Measurements from ENCODE around the gene COL21A1. TPM values are rescaled to one million over a fixed set of nuclear protein-coding genes. Genes with fewer than 3 reads are reported as not detected.

Gene COL21A1
- total RNA-seq, 1 experiment from 2014 or later: 3.3 TPM

DNA sequence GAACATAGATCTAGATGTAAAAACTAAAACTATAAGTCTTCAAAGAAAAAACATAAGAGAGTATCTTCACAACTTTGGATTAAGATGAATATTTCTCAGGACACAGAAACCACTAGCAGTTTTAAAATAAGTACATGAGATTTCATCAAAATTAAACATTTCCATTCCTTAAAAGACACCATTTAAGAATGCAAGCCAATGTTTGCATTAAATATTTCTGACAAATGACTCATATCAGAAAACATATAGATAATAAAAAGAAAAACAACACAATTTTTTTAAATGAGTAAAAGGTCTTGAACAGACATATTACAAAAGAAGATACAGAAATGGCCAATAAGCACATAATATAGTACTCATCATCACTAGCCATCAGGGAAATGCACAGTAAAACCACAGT lies 59.7 kb downstream of the COL21A1 start:
- no TSS peak for BruUV-seq (replicated peaks)
- POLR2A ChIA-PET: no interaction called here
- H3K4me1 ChIP-seq (ENCODE audit: control insufficient read depth, insufficient read depth, low read length): no peaks in the 10 kb centered on the region
- peaks cover 3% of the 10 kb centered on the region; the same call in 1 of the 2 replicates for H3K9me3 ChIP-seq (ENCODE audit: control insufficient read depth, insufficient read depth, low read depth, low read length)
- H3K4me3 ChIP-seq (ENCODE audit: low read depth in 2 of 2, low read length in 2 of 2): no peak overlapping the region
- CTCF ChIA-PET: no interaction called here
- intact Hi-C loops (cut with micrococcal nuclease; ENCODE audit: unreplicated experiment) (no loop called here), in situ Hi-C loops (cut with HindIII; ENCODE audit: low pct_unique_long_range_greater_than_20kb, low sequenced_read_pairs) (no loop called here)
- no peak for TF ChIP-seq TCF7L2 (IDR thresholded peaks at IDR 0.05; ENCODE audit: low read depth, low read length)
- TF ChIP-seq, protein P1, sequence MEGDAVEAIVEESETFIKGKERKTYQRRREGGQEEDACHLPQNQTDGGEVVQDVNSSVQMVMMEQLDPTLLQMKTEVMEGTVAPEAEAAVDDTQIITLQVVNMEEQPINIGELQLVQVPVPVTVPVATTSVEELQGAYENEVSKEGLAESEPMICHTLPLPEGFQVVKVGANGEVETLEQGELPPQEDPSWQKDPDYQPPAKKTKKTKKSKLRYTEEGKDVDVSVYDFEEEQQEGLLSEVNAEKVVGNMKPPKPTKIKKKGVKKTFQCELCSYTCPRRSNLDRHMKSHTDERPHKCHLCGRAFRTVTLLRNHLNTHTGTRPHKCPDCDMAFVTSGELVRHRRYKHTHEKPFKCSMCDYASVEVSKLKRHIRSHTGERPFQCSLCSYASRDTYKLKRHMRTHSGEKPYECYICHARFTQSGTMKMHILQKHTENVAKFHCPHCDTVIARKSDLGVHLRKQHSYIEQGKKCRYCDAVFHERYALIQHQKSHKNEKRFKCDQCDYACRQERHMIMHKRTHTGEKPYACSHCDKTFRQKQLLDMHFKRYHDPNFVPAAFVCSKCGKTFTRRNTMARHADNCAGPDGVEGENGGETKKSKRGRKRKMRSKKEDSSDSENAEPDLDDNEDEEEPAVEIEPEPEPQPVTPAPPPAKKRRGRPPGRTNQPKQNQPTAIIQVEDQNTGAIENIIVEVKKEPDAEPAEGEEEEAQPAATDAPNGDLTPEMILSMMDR (IDR thresholded peaks at IDR 0.05): no peak
- TF ChIP-seq, protein P2, sequence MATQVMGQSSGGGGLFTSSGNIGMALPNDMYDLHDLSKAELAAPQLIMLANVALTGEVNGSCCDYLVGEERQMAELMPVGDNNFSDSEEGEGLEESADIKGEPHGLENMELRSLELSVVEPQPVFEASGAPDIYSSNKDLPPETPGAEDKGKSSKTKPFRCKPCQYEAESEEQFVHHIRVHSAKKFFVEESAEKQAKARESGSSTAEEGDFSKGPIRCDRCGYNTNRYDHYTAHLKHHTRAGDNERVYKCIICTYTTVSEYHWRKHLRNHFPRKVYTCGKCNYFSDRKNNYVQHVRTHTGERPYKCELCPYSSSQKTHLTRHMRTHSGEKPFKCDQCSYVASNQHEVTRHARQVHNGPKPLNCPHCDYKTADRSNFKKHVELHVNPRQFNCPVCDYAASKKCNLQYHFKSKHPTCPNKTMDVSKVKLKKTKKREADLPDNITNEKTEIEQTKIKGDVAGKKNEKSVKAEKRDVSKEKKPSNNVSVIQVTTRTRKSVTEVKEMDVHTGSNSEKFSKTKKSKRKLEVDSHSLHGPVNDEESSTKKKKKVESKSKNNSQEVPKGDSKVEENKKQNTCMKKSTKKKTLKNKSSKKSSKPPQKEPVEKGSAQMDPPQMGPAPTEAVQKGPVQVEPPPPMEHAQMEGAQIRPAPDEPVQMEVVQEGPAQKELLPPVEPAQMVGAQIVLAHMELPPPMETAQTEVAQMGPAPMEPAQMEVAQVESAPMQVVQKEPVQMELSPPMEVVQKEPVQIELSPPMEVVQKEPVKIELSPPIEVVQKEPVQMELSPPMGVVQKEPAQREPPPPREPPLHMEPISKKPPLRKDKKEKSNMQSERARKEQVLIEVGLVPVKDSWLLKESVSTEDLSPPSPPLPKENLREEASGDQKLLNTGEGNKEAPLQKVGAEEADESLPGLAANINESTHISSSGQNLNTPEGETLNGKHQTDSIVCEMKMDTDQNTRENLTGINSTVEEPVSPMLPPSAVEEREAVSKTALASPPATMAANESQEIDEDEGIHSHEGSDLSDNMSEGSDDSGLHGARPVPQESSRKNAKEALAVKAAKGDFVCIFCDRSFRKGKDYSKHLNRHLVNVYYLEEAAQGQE (IDR thresholded peaks at IDR 0.05; ENCODE audit: insufficient read depth in 1 of 2, low read depth in 2 of 2, low read length in 1 of 2): no peak
- no peak for TF ChIP-seq POLR2AphosphoS5 (IDR thresholded peaks at IDR 0.05; ENCODE audit: low read depth, low read length)
- H3K27ac ChIP-seq (ENCODE audit: low read length): no peak overlapping the region
- ATAC-seq: no peak
- no peaks in the 10 kb centered on the region for H3K36me3 ChIP-seq (ENCODE audit: control insufficient read depth, insufficient read depth, low read length)
- H3K27me3 ChIP-seq (ENCODE audit: control insufficient read depth, insufficient read depth, low read length): no peaks in the 10 kb centered on the region
- DNase-seq (ENCODE audit: low read depth, low spot score): no peak

DNA sequence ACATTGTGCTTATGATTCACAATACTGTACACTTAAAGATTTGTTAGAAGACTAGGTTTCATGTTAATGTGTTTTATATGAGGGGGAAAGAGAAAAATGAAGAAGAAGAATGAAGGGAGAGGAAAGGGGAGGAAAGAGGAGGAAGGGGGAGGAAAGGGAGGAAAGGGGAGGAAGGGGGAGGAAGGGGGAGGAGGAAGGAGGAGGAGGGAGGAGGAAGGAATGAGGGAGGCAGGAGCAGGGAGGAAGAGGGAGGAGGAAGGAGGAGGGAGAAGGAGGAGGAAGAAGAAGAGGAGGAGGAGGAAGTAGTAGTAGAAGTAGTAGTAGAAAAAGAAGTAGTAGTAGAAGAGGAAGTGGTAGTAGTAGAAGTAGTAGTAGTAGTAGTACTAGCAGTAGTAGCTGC lies 70.6 kb downstream of the COL21A1 start:
- no peak for ATAC-seq
- TF ChIP-seq, protein P1 (IDR thresholded peaks at IDR 0.05): no peak
- no peak for TF ChIP-seq SIN3A (IDR thresholded peaks at IDR 0.05; ENCODE audit: borderline replicate concordance, insufficient read depth, low read depth, low read length)
- TF ChIP-seq, protein P2 (IDR thresholded peaks at IDR 0.05; ENCODE audit: insufficient read depth in 1 of 2, low read depth in 2 of 2, low read length in 1 of 2): no peak
- no peak for TF ChIP-seq POLR2AphosphoS5 (IDR thresholded peaks at IDR 0.05; ENCODE audit: low read depth, low read length)
- TF ChIP-seq TCF7L2 (IDR thresholded peaks at IDR 0.05; ENCODE audit: low read depth, low read length): no peak
- in situ Hi-C loops (cut with HindIII; ENCODE audit: low pct_unique_long_range_greater_than_20kb, low sequenced_read_pairs) (no loop called here), intact Hi-C loops (cut with micrococcal nuclease; ENCODE audit: unreplicated experiment) (no loop called here)
- Histone ChIP-seq H3K27ac (ENCODE audit: low read length) (no peak overlapping the region), H3K9me3 (ENCODE audit: control insufficient read depth, insufficient read depth, low read depth, low read length) (peaks cover 19% of the 10 kb centered on the region; the same call in 1 of the 2 replicates), H3K4me1 (ENCODE audit: control insufficient read depth, insufficient read depth, low read length) (no peaks in the 10 kb centered on the region), H3K4me3 (ENCODE audit: low read depth in 2 of 2, low read length in 2 of 2) (no peak overlapping the region), H3K36me3 (ENCODE audit: control insufficient read depth, insufficient read depth, low read length) (no peaks in the 10 kb centered on the region), H3K27me3 (ENCODE audit: control insufficient read depth, insufficient read depth, low read length) (no peaks in the 10 kb centered on the region)
- no peak for DNase-seq (ENCODE audit: low read depth, low spot score)
- ChIA-PET CTCF (no interaction called here), POLR2A (no interaction called here)
- BruUV-seq (replicated peaks): no TSS peak

All from Panc1 (cell line).